ENCODE data around the gene LAMC3. TPM values are rescaled to one million over a fixed set of nuclear protein-coding genes. Genes with fewer than 3 reads are reported as not detected.

Gene LAMC3
- total and polyA plus RNA-seq, 7 donors, result 0.17 to 0.96 (median 0.22) TPM; not detected in 1

DNA sequence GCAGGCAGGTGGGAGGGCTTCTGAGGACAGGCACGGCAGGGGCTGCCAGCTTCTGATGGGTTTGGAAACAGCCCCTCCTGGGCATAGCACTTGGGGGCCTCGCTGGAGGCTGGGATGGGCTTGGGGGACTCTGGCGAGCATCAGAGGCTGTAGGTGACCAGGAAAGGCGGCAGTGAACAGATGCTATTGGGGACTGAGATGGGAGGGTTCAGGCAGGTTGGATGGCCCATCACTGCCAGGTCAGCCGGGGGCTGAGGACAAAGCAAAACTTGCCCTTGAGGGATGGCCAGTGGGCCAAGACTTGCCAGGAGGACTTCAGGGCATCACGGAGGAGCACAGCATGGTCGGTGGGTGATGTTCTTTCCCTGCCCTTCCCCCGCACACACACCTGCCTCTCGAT, 94.0 kb downstream of the LAMC3 start:
- Histone ChIP-seq H3K9me3 (no peaks in the 10 kb centered on the region), H3K4me1 (no peaks in the 10 kb centered on the region), H3K4me3 (no peak overlapping the region), H3K27me3 (ENCODE audit: insufficient read depth in 3 of 3, low read length in 2 of 3) (peaks cover 0 to 18% (median 5%) of the 10 kb centered on the region in 3 donors), H3K36me3 (ENCODE audit: insufficient read depth in 1 of 2, low read depth in 1 of 2) (no peaks in the 10 kb centered on the region), H3K27ac (no peak overlapping the region)
- TF ChIP-seq, protein P1, sequence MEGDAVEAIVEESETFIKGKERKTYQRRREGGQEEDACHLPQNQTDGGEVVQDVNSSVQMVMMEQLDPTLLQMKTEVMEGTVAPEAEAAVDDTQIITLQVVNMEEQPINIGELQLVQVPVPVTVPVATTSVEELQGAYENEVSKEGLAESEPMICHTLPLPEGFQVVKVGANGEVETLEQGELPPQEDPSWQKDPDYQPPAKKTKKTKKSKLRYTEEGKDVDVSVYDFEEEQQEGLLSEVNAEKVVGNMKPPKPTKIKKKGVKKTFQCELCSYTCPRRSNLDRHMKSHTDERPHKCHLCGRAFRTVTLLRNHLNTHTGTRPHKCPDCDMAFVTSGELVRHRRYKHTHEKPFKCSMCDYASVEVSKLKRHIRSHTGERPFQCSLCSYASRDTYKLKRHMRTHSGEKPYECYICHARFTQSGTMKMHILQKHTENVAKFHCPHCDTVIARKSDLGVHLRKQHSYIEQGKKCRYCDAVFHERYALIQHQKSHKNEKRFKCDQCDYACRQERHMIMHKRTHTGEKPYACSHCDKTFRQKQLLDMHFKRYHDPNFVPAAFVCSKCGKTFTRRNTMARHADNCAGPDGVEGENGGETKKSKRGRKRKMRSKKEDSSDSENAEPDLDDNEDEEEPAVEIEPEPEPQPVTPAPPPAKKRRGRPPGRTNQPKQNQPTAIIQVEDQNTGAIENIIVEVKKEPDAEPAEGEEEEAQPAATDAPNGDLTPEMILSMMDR (IDR thresholded peaks at IDR 0.05), result no peak
- intact Hi-C loops (cut with DNase I), result no loop called here
- ATAC-seq (no peak), DNase-seq (no peak)
- 70 to 81% (median 77%) methylated on average over 8 to 9 of the region's 9 CpGs for WGBS, 3 donors

DNA sequence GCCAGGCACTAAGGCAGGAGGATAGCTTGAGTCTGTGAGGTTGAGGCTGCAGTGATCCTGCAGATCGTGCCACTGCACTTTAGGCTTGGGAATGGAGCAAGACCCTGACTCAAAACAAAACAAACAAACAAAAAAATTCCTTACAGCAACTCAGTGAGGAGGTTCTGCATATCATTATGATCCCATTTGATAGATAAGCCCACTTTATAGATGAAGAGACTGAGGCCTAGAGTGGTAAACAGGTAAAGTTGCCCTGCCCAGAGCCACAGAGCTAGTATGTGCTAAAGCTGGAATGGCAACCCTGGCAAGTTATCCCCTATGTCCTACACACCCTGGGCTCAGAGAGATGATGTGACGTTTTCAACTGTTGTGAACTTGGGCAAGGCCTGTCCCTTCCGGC, 94.6 kb downstream of the LAMC3 start:
- Histone ChIP-seq H3K27ac (no peak overlapping the region), H3K27me3 (ENCODE audit: insufficient read depth in 3 of 3, low read length in 2 of 3) (peaks cover 0 to 17% (median 2%) of the 10 kb centered on the region in 3 donors), H3K9me3 (no peaks in the 10 kb centered on the region), H3K4me3 (no peak overlapping the region), H3K36me3 (ENCODE audit: insufficient read depth in 1 of 2, low read depth in 1 of 2) (no peaks in the 10 kb centered on the region), H3K4me1 (no peaks in the 10 kb centered on the region)
- WGBS, 3 donors, result 93 to 96% (median 95%) methylated on average over 3 of the region's 3 CpGs
- ATAC-seq (no peak), DNase-seq (no peak)
- TF ChIP-seq, protein P1 (IDR thresholded peaks at IDR 0.05), result no peak
- intact Hi-C loops (cut with DNase I), result no loop called here

DNA sequence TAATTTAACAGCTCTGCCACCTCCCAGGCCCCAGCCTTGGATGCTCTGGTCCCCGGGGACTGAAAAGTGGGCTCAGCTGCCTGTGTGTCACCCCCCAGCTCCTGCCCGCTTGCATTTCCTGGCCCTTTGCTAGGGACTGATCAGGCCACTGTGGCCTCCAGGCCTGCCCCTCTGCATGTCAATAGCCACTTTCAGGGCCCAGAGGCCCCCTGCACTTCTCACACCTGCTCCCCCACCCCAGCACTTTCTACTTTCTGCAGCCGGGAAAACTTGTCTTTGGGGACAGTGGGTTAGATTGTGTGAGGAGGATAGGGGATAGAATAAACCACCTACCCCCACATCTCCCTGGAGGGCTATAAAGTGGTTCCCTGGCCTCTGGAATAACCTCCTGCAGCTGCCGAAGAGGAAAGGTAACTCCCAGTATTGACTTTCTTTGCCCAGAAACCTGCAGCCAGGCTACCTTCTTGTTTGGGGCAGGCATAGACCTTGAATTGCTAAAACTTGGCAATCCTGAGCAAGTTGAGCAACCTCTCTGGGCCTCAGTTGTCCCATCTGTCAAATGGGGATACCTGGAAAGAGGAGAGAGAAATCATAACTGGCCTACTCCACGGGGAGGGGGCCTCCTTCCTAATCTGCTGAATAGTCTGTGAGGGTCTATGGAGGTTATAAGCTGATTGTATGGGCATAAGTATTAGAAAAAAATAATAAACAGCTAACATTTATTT, 95.2 kb downstream of the LAMC3 start:
- H3K4me3 ChIP-seq, result no peak overlapping the region
- H3K4me1 ChIP-seq, result no peaks in the 10 kb centered on the region
- H3K27ac ChIP-seq, result no peak overlapping the region
- DNase-seq (no peak), ATAC-seq (no peak)
- 68 to 79% (median 77%) methylated on average over 5 of the region's 5 CpGs for WGBS, 3 donors
- TF ChIP-seq, protein P1 (IDR thresholded peaks at IDR 0.05), result no peak
- H3K36me3 ChIP-seq (ENCODE audit: insufficient read depth in 1 of 2, low read depth in 1 of 2), result no peaks in the 10 kb centered on the region
- peaks cover 0 to 10% (median 2%) of the 10 kb centered on the region in 3 donors for H3K27me3 ChIP-seq (ENCODE audit: insufficient read depth in 3 of 3, low read length in 2 of 3)
- H3K9me3 ChIP-seq, result no peaks in the 10 kb centered on the region
- intact Hi-C loops (cut with DNase I), result no loop called here

DNA sequence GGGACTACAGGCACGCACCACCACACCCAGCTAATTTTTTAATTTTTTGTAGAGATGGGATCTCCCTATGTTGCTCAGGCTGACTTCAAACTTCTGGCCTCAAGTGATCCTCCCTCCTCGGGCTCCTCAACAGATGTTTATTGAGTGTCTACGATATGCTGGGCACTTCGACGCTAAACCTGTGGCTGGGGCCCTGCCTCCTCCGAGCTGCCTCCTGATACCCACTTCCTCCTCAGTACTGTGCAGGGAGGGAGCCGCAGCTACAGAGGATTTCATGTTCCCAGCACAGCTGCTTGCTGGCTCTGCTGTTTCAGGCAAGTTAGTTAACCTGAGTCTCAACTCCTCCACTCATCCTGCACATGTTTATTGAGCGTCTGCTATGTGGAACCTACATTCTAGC, 97.0 kb downstream of the LAMC3 start:
- Histone ChIP-seq H3K27me3 (ENCODE audit: insufficient read depth in 3 of 3, low read length in 2 of 3) (peaks cover 0 to 7% (median 2%) of the 10 kb centered on the region in 3 donors), H3K9me3 (no peaks in the 10 kb centered on the region), H3K27ac (no peak overlapping the region), H3K36me3 (ENCODE audit: insufficient read depth in 1 of 2, low read depth in 1 of 2) (no peaks in the 10 kb centered on the region), H3K4me1 (no peaks in the 10 kb centered on the region), H3K4me3 (no peak overlapping the region)
- WGBS, 3 donors, result 89 to 93% (median 90%) methylated on average over 8 of the region's 8 CpGs
- TF ChIP-seq, protein P1 (IDR thresholded peaks at IDR 0.05), result no peak
- DNase-seq, result no peak
- intact Hi-C loops (cut with DNase I), result no loop called here
- no peak for ATAC-seq

DNA sequence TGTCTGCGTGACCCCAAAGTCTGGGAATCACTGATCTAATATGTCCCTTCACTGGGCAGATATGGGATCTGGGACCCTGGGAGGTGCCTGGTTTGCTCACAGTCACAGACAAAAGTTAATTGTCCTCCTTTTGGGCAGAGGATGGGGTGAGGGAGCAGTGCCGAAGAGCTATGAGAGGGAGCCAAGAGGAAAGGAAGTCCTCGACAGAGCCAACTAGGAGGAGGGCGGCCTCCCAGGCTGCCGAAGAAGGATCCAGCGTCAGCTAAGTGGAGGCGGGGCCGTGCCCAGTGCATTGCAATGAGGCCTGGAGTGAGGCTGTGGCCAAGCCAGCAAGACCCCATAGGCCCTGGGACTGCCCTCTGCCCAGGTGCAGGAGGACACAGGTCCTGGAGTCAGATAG, 98.8 kb downstream of the LAMC3 start:
- DNase-seq (no peak), ATAC-seq (no peak)
- Histone ChIP-seq H3K36me3 (ENCODE audit: insufficient read depth in 1 of 2, low read depth in 1 of 2) (no peaks in the 10 kb centered on the region), H3K27me3 (ENCODE audit: insufficient read depth in 3 of 3, low read length in 2 of 3) (peaks cover 0 to 8% (median 2%) of the 10 kb centered on the region in 3 donors), H3K9me3 (no peaks in the 10 kb centered on the region), H3K27ac (no peak overlapping the region), H3K4me1 (no peaks in the 10 kb centered on the region), H3K4me3 (no peak overlapping the region)
- WGBS, 3 donors, result 51 to 70% (median 57%) methylated on average over 8 of the region's 8 CpGs
- intact Hi-C loops (cut with DNase I), result no loop called here
- TF ChIP-seq, protein P1 (IDR thresholded peaks at IDR 0.05), result no peak
